ENCODE results near the gene NFATC1.

The NFATC1 gene

DNA sequence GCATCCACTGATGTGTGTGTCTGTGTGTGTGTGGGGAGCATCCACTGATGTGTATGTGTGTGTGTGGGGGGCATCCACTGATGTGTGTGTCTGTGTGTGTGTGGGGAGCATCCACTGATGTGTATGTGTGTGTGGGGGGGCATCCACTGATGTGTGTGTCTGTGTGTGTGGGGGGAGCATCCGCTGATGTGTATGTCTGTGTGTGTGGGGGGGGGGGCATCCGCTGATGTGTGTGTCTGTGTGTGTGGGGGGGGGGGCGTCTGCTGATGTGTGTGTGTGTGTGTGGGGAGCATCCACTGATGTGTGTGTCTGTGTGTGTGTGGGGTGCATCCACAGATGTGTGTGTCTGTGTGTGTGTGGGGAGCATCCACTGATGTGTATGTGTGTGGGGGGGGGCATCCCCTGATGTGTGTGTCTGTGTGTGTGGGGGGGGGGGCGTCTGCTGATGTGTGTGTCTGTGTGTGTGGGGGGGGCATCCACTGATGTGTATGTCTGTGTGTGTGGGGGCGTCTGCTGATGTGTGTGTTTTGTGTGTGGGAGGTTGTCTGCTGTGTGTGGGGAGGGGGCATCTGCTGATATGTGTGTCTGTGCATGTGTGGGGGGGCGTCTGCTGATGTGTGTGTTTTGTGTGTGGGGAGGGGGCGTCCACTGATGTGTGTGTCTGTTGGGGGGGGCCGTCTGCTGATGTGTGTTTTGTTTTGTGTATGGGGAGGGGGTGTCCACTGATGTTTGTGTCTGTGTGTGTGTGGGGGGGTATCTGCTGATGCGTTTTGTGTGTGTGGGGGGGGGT lies 125.9 kb downstream of the NFATC1 start:
- DNase-seq (ENCODE audit: low read depth), result no peak

GRCh38 chr18:79522451-79523205 lies 126.9 kb downstream of the NFATC1 start:
- DNase-seq (ENCODE audit: low read depth), result no peak

GRCh38 chr18:79523206-79523735 lies 127.5 kb downstream of the NFATC1 start:
- no peak for DNase-seq (ENCODE audit: low read depth)

GRCh38 chr18:79523736-79524180 lies 128.0 kb downstream of the NFATC1 start:
- no peak for DNase-seq (ENCODE audit: low read depth)

- no peak for DNase-seq (ENCODE audit: low read depth)
Observed at GRCh38 chr18:79524181-79525078, 128.7 kb downstream of the NFATC1 start.

DNA sequence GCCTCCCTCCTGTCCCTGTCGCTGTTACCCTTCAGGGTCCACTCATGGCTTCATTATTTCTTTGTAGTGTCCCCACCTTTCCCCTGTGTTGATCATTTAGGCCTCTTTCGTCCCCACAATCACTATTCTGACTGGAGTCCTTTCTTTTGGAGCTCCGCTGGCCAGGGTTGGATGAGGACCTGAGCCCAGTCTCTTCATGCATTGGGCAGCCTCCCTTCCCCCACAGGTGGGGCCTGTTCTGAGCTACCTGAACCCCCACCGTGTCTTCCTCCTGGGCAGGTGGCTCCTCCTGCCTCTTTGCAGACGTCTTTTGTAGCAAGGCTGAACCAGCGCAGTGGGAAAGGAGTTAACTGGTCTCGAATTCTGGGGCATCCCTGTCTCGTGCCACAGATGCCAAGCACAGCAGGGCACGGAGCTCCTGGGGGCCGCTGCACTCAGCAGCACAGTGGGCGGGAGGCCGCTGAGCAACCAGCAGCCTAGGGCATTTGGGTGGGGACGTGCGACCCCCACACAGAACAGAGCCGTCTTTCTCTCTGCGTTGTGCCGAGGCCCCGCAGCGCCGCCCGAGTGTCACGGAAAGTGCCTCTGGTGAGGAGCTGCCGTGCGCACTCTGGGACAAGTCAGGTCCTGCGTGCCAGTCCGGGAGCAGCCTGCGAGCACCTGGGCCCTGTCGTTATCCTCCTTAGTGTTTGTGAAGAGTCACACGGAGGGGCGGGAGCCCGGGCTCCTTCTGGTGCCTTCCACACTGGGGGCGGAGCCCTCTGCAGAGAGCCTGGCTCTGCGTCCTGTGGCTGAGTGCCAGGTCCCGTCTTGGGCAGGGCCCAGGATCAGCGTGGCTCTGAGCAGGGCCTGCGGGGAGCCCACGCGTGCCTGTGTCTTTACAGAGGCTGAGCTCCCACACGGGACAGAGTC lies 130.1 kb downstream of the NFATC1 start:
- no peak for DNase-seq (ENCODE audit: low read depth)

DNA sequence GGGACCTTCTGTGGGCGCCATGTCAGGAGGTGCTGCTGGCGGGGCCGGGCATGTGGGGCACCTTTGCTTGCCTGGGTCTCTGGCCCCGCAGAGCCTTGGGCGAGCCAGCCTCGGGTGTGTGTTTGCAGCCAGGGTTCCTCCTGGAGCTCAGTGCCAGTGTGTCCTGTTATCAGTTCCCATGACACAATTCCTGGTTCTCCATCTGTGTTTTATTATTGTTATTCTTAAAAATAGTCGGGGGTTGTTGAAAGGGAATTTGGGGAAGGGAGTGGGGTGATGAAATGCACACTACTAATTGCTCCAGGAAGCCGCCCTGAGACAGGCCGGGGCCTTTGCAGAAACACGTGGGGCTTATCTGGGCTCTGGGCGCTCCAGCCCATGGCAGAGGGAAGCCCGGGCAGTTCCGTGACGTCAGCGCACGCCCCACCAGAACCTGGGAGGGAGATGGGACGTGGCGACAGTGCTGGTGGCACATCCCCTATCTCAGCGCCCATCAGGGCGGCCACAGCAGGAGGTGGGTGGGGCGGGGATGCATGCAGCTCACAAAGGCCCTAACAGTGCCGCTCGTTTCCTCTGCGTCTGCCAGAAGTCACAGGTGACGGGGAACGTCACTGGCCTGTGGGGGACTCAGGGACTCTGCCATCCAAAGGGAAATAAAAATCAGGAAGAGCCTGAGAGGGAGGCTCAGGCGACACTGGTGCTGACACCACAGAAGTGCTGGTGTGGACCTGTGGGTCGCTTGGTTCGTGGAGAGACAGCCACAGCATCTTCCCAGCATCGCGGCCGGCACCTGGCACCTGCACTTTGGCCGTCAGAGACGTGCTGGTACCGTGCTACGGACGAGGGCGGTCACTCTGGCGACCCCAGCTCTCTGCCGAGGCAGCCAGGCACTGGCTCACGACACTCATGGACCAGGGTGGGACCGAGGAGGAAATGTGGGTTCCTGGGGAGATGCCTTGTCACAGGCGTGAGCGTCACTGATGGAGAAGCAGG lies 131.0 kb downstream of the NFATC1 start:
- no peak for DNase-seq (ENCODE audit: low read depth)

DNA sequence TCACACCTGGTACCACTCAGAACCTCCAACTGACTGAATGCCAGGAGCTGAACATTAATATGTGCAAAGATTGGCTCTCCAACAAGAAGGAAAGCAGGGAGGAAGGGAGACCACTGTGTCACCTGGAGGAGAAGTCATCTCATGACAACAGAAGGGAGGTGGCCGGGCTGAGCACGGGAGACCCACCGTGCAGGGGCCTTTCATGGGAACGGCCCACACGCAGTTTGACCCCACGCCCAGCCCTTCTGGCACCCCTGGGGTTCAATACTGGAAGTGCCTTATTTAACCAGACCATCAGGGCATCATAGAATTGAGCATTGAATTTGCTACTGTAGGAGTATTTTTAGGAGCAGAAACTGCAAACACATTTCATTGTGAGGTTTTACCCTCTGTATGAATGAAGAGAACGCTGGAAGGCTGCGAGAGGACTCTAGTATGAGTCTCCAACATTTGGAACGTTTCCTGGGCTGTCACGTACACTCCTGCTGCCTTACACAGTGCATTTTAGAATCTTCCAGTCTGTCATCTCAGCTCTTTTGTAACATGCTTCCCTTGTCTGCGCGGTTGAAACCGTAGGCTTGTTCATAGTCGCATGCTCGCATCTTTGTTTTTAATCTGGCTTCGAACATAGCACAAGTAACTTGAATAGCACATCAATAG lies 132.1 kb downstream of the NFATC1 start:
- DNase-seq (ENCODE audit: low read depth), result no peak

DNA sequence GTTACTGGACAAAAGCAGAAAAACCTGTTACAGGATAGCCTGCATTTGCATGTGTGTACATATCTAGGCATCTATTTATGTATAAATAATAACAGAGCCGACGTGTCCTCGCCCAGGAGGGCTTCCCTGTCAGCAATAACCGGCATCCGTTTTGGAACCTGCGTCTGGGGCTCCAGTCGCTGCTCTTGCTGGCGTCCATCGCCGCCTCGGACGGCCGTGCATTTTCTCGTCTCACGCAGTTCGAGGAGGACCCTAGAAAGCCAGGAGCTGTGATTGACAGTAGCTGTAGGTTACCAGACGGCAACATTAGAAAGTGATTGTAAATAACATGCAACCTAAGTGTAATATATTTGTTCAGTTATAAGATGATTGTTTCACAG lies 132.6 kb downstream of the NFATC1 start:
- no peak for DNase-seq (ENCODE audit: low read depth)

DNA sequence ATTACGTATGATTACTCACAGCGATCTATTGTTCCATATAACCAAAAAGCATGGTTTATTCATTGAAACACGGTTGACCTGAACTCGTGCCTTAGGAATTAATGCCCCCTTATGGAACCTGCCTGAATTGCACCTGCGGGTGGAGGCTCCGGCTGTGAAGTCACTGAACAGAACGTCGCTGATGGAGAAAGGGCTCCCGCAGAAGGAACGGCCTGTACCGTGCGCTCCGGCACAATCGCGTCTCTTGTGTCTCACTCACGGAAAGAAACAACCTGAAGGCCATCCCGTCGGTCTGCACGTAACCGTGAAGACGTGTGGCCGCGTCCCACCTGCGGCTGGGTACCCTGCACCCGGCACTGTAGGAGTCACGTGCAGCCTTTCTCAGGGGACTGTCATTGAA lies 133.1 kb downstream of the NFATC1 start:
- DNase-seq (ENCODE audit: low read depth), result peak; percentile 29

- no peak for DNase-seq (ENCODE audit: low read depth)
Observed at GRCh38 chr18:79529296-79529695, 133.6 kb downstream of the NFATC1 start.

GRCh38 chr18:79529991-79530390 lies 134.3 kb downstream of the NFATC1 start:
- no peak for DNase-seq (ENCODE audit: low read depth)

DNA sequence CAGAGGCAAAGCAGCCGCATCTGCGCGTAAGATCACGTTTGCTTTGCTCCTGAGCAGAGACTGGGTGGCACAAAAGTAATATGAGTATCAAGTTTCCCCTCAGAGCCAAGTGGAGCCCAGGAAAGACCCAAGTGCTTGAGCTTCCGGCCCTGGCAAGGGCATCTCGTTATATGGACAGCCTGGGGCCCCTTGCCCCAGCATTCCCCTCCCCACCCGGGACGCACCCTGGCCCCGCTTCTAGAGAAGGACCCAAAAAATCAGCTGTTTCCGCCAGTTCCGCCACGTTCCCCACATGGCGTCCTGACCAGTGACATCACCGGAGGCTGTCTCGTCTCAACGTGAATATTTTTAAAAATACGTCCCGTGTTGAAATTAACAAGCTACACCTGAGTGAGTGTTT lies 135.1 kb downstream of the NFATC1 start:
- DNase-seq (ENCODE audit: low read depth), result no peak

- no peak for DNase-seq (ENCODE audit: low read depth)
Observed at GRCh38 chr18:79531386-79531785, 135.7 kb downstream of the NFATC1 start.

GRCh38 chr18:79531926-79532312 lies 136.2 kb downstream of the NFATC1 start:
- no peak for DNase-seq (ENCODE audit: low read depth)

GRCh38 chr18:79532313-79533007 lies 136.7 kb downstream of the NFATC1 start:
- DNase-seq (ENCODE audit: low read depth), result no peak

GRCh38 chr18:79533146-79533545 lies 137.4 kb downstream of the NFATC1 start:
- DNase-seq (ENCODE audit: low read depth), result no peak

DNA sequence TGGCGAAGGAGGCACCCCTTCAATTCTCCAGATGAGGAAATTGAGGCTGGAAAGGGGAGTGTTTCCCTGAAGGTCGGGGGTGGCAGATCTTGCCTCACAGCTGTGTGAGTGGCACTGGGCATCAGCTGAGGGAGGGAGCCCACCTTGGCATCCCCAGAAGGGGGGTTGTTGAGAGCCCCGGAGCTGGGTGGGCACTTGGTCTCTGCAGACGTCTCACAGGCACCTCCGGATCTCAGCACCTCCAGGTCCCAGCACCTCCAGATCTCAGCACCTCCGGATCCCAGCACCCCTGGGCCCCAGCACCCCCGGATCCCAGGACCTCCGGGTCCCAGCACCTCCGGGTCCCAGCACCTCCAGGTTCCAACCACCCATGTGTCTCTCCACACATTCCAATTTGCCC lies 137.9 kb downstream of the NFATC1 start:
- no peak for DNase-seq (ENCODE audit: low read depth)

GRCh38 chr18:79534356-79534755 lies 138.6 kb downstream of the NFATC1 start:
- no peak for DNase-seq (ENCODE audit: low read depth)
